ENCODE data around the gene SORBS2. TPM values are rescaled to one million over a fixed set of nuclear protein-coding genes. Genes with fewer than 3 reads are reported as not detected.

SORBS2 gene
- total and polyA plus RNA-seq, 2 of the 8 experiments (the other 6 are each of a cell fraction or from before 2014, with no cell fraction given) = 73.0 to 87.1 TPM

GRCh38 chr4:185830263-185830994 is 18.4 kb upstream of the SORBS2 start:
- POLR2A ChIA-PET (ENCODE audit: partially characterized antibody) = interaction anchor here (2.9 kb wide), 1 partner anchor 8 kb away, joined by 14 read pairs; no protein-coding TSS in a partner anchor
- FAIRE-seq (no peak), DNase-seq (ENCODE audit: low read depth in 1 of 2, low spot score in 2 of 2) (no peak)
- Histone ChIP-seq H2BK12ac (ENCODE audit: low read depth, low read length) (no peak overlapping the region), H3K36me3 (ENCODE audit: control insufficient read depth in 2 of 4, insufficient read depth in 4 of 4, low read length in 3 of 4) (no peaks in the 10 kb centered on the region), H3K4ac (replicated peaks; ENCODE audit: insufficient read length, low read depth, low read length) (no peak overlapping the region), H3K4me1 (replicated peaks in 1 of 4; ENCODE audit: control insufficient read depth in 3 of 4, insufficient read depth in 4 of 4, low read length in 3 of 4) (peaks cover 0 to 2% (median under 1%) of the 10 kb centered on the region in 4 experiments; a peak in 3 of 7 replicates), H3K4me3 (ENCODE audit: extremely low read depth in 1 of 4, insufficient read depth in 2 of 4, low read depth in 3 of 4, low read length in 4 of 4) (no peak overlapping the region), H3K9me3 (ENCODE audit: insufficient read depth in 2 of 2, low read depth in 1 of 2, low read length in 1 of 2) (peaks cover 0 to 2% of the 10 kb centered on the region in 2 experiments; a peak in 2 of 4 replicates), H4K8ac (ENCODE audit: extremely low read depth, insufficient read depth, low read length) (no peak overlapping the region), H3K79me1 (ENCODE audit: low read depth, low read length) (no peaks in the 10 kb centered on the region), H3K14ac (ENCODE audit: insufficient read length) (no peak overlapping the region), H3K79me2 (ENCODE audit: control insufficient read depth in 1 of 2, insufficient read depth in 2 of 2, low read length in 2 of 2) (no peaks in the 10 kb centered on the region), H4K91ac (replicated peaks; ENCODE audit: insufficient read length, low read length) (peak overlapping the region; percentile 7), H3K56ac (replicated peaks; ENCODE audit: insufficient read length, low read depth, low read length) (no peak overlapping the region), H2AFZ (ENCODE audit: low read length) (no peak overlapping the region), H3K27me3 (replicated peaks in 1 of 4; ENCODE audit: control insufficient read depth in 3 of 4, extremely low read depth in 1 of 4, insufficient read depth in 3 of 4, low read length in 3 of 4) (no peaks in the 10 kb centered on the region), H3K23me2 (ENCODE audit: low read depth, low read length) (peaks cover 9% of the 10 kb centered on the region; the same call in 1 of the 2 replicates), H3K9ac (replicated peaks in 1 of 4; ENCODE audit: extremely low read depth in 1 of 4, low read depth in 3 of 4, low read length in 3 of 4) (no peak overlapping the region), H3K18ac (ENCODE audit: extremely low read depth, low read length) (no peak overlapping the region), H3K4me2 (ENCODE audit: insufficient read depth in 1 of 2, low read depth in 2 of 2, low read length in 2 of 2) (no peak overlapping the region), H2BK15ac (ENCODE audit: low read length) (no peak overlapping the region), H2BK5ac (ENCODE audit: low read depth, low read length) (no peak overlapping the region), H4K20me1 (replicated peaks in 1 of 2; ENCODE audit: control insufficient read depth in 1 of 2, insufficient read depth in 2 of 2, low read length in 2 of 2) (no peaks in the 10 kb centered on the region), H2BK20ac (ENCODE audit: low read length) (no peak overlapping the region; the same call in 1 of the 2 replicates), H4K5ac (ENCODE audit: insufficient read length, low read depth, low read length) (no peak overlapping the region), H2BK120ac (replicated peaks; ENCODE audit: low read depth, low read length) (no peak overlapping the region), H2AK5ac (ENCODE audit: low read depth, low read length) (no peak overlapping the region), H3K27ac (ENCODE audit: low read depth, low read length) (no peak overlapping the region), H3K23ac (ENCODE audit: insufficient read length) (no peak overlapping the region)
- CTCF ChIA-PET (ENCODE audit: partially characterized antibody) = interaction anchor here (0.6 to 1.5 kb wide), 6 partner anchors 11 to 232 kb away, joined by 3 to 4 read pairs (median 3); no protein-coding TSS in a partner anchor
- WGBS, 2 experiments (ENCODE audit: extremely low coverage in 1 of 2, insufficient coverage in 1 of 2, insufficient read length in 1 of 2, insufficient replicate concordance in 2 of 2, low coverage in 1 of 2, low lambda C conversion rate in 2 of 2, missing lambda C conversion rate in 1 of 2) = 88% methylated on average over 4 of the region's 4 CpGs; no CpG with 5 or more reads in 1 of the 2 experiments
- TF ChIP-seq SIX5 (IDR thresholded peaks at IDR 0.05; ENCODE audit: low read depth, low read length) (no peak), POLR2A (IDR thresholded peaks at IDR 0.05; ENCODE audit: control extremely low read depth in 1 of 2, low read depth in 2 of 2, low read length in 2 of 2) (no peak), SIN3A (conservative IDR thresholded peaks at IDR 0.05 in 1 of 2, IDR thresholded peaks at IDR 0.05 in 1 of 2; ENCODE audit: low read depth in 1 of 2, low read length in 2 of 2) (no peak), TCF12 (IDR thresholded peaks at IDR 0.05; ENCODE audit: low read depth, low read length) (no peak), HDAC6 (IDR thresholded peaks at IDR 0.05; ENCODE audit: low read depth, low read length) (no peak), RAD21 (IDR thresholded peaks at IDR 0.05 in 1 of 2, conservative IDR thresholded peaks at IDR 0.05 in 1 of 2; ENCODE audit: low read depth in 2 of 2, low read length in 2 of 2) (no peak), EP300 (IDR thresholded peaks at IDR 0.05; ENCODE audit: borderline replicate concordance in 1 of 2, low read depth in 2 of 2, low read length in 2 of 2) (no peak), RXRA (IDR thresholded peaks at IDR 0.05; ENCODE audit: insufficient read depth, low read depth, low read length) (no peak), CTBP2 (IDR thresholded peaks at IDR 0.05; ENCODE audit: borderline replicate concordance, insufficient read depth, insufficient read length, low read length) (no peak), SP1 (IDR thresholded peaks at IDR 0.05; ENCODE audit: low read depth, low read length) (no peak)
- TF ChIP-seq, protein P1, sequence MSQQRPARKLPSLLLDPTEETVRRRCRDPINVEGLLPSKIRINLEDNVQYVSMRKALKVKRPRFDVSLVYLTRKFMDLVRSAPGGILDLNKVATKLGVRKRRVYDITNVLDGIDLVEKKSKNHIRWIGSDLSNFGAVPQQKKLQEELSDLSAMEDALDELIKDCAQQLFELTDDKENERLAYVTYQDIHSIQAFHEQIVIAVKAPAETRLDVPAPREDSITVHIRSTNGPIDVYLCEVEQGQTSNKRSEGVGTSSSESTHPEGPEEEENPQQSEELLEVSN (IDR thresholded peaks at IDR 0.05) = no peak
